Upper lobe of right lung (tissue), 1 donor: ENCODE data around the gene POTEJ. TPM values are rescaled to one million over a fixed set of nuclear protein-coding genes. Genes with fewer than 3 reads are reported as not detected.
"Not testable (repeated sequence)": the region's sequence is repeated elsewhere in the genome, so short reads cannot be mapped to it uniquely, and the experiment has no call there.

Experiments used
- ATAC-seq: fragments of 200-7000 bp; cut with Tn5 transposase; one replicate; pipeline ENCODE4 v1.9.1; 2020; ENCODE audit warnings: mild to moderate bottlenecking, moderate library complexity
- DNase-seq: peaks from one replicate; pipeline ENCODE4 v3.0.0-alpha.2; 2020
- H3K27ac ChIP-seq: fragments of 200-600 bp; one replicate; pipeline ENCODE4 v1.8.0; 2022
- H3K27me3 ChIP-seq: fragments of 200-600 bp; one replicate; pipeline ENCODE4 v1.8.0; 2022; ENCODE audit warnings: mild to moderate bottlenecking
- H3K36me3 ChIP-seq: fragments of 200-600 bp; one replicate; pipeline ENCODE4 v1.8.0; 2022
- H3K4me1 ChIP-seq: fragments of 200-600 bp; one replicate; pipeline ENCODE4 v1.8.0; 2022
- H3K4me3 ChIP-seq: fragments of 200-600 bp; one replicate; pipeline ENCODE4 v1.8.0; 2022; ENCODE audit warnings: mild to moderate bottlenecking
- H3K9me3 ChIP-seq: fragments of 200-600 bp; one replicate; pipeline ENCODE4 v1.8.0; 2022
- intact Hi-C: fragments of 100-400 bp; cut with DNase I; formaldehyde crosslinking; loops from one replicate; pipeline ENCODE4 v1.11.0; 2022
- long read RNA-seq: library from polyadenylated mRNA; unstranded; transcript quantifications from one replicate; pipeline ENCODE4 v2.0.0, GENCODE V29; 2021
- total RNA-seq: library from RNA; stranded (reverse); fragmentation: NEBNext Ultra II Directional; extraction: Animal tissue kit (Norgen Biotek cat#: 25700); gene quantifications from one replicate; pipeline ENCODE4 v1.2.1, GENCODE V29; 2021
- donor health status: DM: no; HTN: yes; CAD: no; lungs with severe emphysema.

Gene POTEJ
- total RNA-seq: not detected
- long read RNA-seq: 0 reads

DNA sequence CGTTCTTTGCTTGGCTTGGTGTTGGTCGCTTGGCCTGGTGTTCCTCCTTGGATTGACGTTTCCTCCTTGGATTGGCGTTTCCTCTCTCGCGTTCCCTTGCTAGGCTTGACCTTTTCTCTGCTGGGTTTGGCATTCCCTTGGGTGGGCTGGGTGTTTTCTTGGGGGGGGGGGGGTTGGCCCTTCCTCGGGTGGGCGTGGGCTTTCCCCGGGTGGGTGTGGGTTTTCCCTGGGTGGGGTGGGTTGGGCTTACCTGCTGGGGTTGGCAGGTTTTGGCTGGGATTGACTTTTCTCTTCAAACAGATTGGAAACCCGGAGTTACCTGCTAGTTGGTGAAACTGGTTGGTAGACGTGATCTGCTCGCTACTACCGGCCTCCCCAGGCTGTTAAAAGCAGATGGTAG is at the start of gene POTEJ:
POTEJ (plus strand) TSS at position 301 of the 400 bp plus-strand sequence; CDS start at position 394, 93 bp downstream.
- H3K4me1 ChIP-seq, H3K4me3 ChIP-seq, H3K27ac ChIP-seq, H3K36me3 ChIP-seq, intact Hi-C loops, H3K9me3 ChIP-seq, H3K27me3 ChIP-seq, ATAC-seq, DNase-seq: not testable (repeated sequence)

DNA sequence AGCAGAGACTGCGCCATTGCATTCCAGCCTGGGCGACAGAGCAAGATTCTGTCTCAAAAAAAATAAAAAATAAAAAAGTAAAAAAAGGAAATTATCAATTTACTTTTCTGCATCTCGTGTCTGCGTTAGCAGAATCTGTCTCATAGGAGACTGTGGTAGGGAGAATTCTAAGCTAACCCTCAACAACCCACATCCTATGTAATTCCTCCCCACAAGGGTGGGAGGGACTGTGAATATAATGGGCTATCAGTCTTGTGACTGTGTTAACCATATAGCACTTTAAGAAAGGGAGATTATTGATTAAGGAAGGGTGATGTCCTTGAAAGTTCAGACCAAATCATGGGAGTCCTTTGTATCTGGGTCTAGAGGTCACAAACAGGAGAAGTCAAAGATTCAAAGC is 45.1 kb upstream of the POTEJ start:
- H3K36me3 ChIP-seq, H3K27ac ChIP-seq, H3K9me3 ChIP-seq, H3K27me3 ChIP-seq, ATAC-seq, DNase-seq, H3K4me1 ChIP-seq, intact Hi-C loops, H3K4me3 ChIP-seq: not testable (repeated sequence)

DNA sequence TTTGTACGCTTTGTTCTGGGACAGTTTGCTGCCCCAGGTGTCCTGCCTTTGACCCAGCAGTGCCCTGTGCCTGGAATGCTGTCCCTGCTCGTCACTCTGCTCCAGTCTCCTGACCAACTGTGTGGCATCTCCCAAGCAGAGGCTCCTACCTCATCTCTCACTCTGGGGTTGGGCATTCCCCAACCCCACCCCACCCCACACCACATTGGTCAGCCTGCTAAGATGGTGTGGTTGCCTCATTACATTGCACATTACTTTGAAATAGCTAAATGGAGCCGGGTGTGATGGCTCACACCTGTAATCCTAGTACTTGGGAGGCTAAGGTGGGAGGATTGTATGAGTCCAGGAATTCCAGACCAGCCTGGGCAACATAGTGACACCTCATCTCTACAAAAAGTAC is 39.3 kb upstream of the POTEJ start:
- H3K27ac ChIP-seq, H3K4me1 ChIP-seq, ATAC-seq, H3K9me3 ChIP-seq, DNase-seq, H3K4me3 ChIP-seq, H3K36me3 ChIP-seq, H3K27me3 ChIP-seq, intact Hi-C loops: not testable (repeated sequence)

DNA sequence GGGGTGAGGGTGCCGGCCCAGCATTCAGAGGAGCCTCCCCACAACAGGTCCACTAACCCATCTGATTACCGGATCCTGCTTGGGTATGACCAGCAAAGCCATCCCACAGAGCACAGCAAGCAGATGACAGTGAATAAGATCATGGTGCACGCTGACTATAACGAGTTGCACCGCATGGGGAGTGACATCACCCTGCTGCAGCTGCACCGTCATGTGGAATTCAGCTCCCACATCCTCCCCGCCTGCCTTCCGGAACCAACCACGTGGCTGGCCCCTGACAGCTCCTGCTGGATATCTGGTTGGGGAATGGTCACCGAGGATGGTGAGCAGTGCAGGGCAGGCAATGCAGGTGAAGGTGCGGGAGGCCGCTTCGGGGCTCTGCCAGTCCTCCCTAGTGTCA is 37.0 kb upstream of the POTEJ start:
- DNase-seq: peak; percentile 13
- intact Hi-C loops, H3K4me3 ChIP-seq, H3K9me3 ChIP-seq, H3K4me1 ChIP-seq, H3K36me3 ChIP-seq, ATAC-seq, H3K27ac ChIP-seq, H3K27me3 ChIP-seq: not testable (repeated sequence)

DNA sequence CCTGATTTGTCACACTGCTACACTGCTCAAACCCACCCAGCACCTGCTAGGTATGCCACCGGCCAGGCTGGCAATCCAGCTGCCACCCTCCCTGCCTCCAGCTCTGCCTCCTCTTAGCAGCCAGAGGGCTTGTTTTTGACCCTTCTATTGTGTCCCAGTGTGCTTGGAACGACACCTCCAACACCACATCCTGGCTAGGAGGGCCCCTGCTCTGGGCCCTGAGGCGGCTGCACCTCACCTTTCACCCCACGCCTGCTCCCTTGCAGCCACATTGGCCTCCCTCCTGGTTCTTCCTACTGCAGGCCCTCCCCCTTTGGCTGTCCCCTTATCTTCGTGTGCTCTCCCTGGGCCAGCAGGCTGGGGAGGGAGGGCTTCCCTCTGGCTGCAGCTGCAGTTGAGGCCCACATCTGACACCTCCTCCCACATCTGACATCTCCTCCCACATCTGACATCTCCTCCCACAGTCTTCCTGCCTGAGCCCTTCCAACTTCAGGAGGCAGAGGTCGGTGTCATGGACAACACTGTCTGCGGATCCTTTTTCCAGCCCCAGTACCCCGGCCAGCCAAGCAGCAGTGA is 34.9 kb upstream of the POTEJ start:
- DNase-seq, H3K36me3 ChIP-seq, H3K4me3 ChIP-seq, H3K9me3 ChIP-seq, H3K27ac ChIP-seq, H3K4me1 ChIP-seq, intact Hi-C loops, H3K27me3 ChIP-seq: not testable (repeated sequence)
- peak; percentile 4 for ATAC-seq

DNA sequence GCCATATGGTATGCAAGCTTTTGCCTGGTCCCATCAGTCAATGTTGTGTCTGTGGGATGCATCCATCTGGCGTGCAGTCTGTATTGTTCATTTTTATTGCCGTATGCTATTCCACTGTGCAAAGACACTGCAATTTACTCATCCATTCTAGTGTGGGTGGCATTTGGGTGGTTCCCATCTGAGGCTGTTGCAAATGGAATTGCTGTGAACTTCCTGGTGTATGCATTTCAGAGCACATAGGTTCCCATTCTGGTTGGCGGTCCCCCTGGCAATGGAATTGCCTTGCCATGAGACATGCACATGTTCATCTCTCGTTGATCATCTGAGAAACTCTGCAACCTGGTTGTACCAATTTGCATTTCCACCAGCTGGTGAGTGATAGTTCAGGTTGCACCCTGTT is 33.7 kb upstream of the POTEJ start:
- H3K27me3 ChIP-seq, H3K4me1 ChIP-seq, ATAC-seq, H3K4me3 ChIP-seq, H3K9me3 ChIP-seq, H3K36me3 ChIP-seq, intact Hi-C loops, H3K27ac ChIP-seq, DNase-seq: not testable (repeated sequence)

DNA sequence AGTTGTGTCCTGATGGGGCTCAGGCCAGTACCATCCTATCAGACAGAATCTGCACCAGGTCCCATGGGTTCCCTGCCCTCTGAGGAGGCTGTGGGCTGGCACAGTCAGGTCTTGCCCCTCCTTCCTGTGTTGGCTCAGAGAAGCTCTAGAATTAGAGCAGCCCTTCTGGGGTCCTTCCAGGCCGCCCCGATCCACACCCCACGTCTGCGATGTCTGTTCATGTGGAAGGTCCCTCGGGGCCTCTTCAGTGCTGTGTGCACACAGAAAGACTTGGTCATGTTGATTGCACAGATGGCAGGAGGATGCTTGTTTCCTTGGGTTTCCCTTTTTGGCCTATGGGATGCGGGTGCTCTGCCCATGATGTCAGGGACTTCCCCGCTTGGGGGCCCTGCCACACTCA is 32.1 kb upstream of the POTEJ start:
- H3K4me1 ChIP-seq, intact Hi-C loops, H3K27ac ChIP-seq, ATAC-seq, H3K9me3 ChIP-seq, H3K4me3 ChIP-seq, H3K36me3 ChIP-seq, H3K27me3 ChIP-seq: not testable (repeated sequence)
- peak; percentile 56 for DNase-seq

DNA sequence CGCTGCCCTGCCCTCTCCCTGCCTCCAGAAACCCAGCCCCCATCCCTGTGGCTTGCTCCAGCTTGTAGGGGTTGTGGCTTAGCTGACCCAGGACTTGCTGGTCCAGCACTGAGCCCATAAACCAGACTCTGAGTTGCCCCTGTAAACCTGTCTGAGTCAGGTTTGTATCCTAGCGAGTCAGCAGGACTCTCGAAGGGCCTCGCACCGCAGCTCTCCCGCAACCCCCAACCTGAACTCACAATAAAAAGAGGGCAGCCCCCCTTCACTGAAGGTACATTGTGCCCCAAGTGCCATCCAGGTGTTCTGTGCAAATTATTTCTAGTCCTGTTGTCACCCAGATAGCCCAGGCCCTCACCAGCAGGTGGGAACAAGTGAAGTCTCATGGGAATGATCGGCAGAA is 29.7 kb upstream of the POTEJ start:
- H3K27me3 ChIP-seq, intact Hi-C loops, H3K4me3 ChIP-seq, H3K36me3 ChIP-seq, H3K4me1 ChIP-seq, ATAC-seq, H3K9me3 ChIP-seq, H3K27ac ChIP-seq: not testable (repeated sequence)
- DNase-seq: peak; percentile 37

DNA sequence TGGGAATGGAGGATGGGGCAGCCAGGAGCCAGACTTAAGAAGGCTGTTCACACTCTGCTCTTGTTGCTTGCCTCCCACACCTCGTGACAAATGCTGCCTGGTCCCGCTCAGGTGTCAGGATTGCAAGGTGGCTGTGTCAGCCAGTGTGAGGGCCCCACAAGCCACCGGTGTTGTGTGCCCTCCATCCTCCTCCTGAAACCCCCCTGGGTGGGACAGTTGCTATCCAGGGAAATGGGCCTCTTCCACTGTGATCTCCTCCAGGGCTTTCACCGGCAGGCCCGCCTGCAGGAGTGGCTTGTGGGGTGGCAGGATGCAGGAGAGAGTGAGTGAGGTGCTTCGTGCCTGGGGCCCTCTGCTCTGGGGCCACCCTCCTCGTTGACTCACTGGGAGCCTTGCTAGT is 28.3 kb upstream of the POTEJ start:
- peak; percentile 12 for DNase-seq
- H3K9me3 ChIP-seq, H3K27ac ChIP-seq, ATAC-seq, H3K4me3 ChIP-seq, H3K4me1 ChIP-seq, intact Hi-C loops, H3K27me3 ChIP-seq, H3K36me3 ChIP-seq: not testable (repeated sequence)

DNA sequence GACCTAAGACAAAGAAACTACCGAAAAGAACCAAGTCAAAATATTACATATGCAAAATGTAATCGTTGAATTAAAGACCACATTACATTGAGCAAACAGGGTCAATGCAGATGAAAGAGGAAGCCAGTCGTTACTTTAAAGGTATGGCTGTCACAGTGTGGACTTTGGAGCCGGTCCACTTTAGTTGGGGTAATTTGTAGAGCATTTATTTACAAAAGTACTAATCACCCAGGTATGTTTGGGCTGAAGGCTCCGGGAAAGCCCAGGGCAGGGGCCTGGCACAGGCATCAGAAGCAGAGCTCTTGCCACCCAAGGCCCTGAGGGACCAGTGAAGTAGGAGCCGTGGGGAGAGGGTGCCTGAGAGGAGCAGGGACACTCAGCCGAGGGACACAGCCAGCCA is 27.7 kb upstream of the POTEJ start:
- H3K4me3 ChIP-seq, H3K27ac ChIP-seq, intact Hi-C loops, DNase-seq, H3K27me3 ChIP-seq, ATAC-seq, H3K36me3 ChIP-seq, H3K4me1 ChIP-seq, H3K9me3 ChIP-seq: not testable (repeated sequence)

DNA sequence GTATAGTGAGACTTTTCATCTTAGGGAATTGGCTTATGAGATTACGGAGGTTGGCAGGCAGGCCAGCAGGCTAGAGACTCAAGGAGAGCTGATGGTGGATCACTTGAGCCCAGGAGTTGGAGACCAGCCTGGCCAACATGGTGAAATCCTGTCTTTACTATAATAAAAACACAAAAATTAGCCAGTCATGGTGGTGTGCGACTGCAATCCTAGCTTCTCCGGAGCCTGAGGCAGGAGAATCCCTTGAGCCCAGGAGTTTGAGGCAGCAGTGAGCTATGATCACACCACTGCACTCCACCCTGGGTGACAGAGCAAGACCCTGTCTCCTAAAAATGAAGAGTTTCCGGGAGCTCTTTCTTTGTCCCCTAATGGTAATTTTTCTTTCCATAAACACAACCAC is 26.5 kb upstream of the POTEJ start:
- H3K9me3 ChIP-seq, ATAC-seq, H3K27ac ChIP-seq, H3K4me1 ChIP-seq, intact Hi-C loops, H3K36me3 ChIP-seq, H3K4me3 ChIP-seq, H3K27me3 ChIP-seq: not testable (repeated sequence)
- peak; percentile 7 for DNase-seq

DNA sequence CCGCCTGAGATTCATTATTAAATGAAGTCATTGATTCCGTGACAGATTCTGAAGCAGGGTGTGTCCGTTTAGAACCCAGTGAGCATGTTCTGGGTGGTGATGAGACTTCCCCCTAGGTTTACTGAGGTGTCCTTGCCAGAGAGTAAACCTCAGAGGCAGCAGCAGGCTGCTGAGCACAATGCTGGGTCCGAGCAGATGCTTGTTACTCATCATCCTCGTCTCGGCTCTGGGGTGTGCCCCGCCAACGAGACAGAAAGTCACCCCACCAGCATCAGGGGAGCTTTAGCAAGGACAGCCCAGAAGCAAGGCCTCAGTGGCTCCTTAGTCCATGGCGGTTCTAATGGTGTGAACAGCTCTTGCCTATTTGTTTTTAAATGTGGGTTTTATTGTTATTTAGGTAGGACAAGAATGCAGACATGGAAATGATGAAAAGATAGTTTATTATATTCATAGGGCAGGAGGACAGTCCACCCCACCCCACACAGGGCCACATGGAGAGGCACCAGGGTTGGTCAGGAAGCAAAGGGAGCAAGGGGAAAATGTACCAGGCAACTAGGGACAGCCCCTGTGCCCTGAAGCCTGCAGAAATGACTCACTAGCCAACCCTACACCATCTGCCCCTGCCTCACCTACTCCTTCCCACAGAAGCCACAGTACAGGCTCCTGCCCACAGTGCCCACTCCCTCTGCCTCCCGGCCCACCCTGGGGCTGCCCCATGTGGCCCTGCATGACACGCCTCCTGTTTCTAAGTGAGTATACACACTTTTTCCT is 22.4 kb upstream of the POTEJ start:
- DNase-seq: peak; percentile 19
- H3K27ac ChIP-seq, H3K4me3 ChIP-seq, H3K27me3 ChIP-seq, H3K9me3 ChIP-seq, intact Hi-C loops, H3K4me1 ChIP-seq, H3K36me3 ChIP-seq, ATAC-seq: not testable (repeated sequence)

DNA sequence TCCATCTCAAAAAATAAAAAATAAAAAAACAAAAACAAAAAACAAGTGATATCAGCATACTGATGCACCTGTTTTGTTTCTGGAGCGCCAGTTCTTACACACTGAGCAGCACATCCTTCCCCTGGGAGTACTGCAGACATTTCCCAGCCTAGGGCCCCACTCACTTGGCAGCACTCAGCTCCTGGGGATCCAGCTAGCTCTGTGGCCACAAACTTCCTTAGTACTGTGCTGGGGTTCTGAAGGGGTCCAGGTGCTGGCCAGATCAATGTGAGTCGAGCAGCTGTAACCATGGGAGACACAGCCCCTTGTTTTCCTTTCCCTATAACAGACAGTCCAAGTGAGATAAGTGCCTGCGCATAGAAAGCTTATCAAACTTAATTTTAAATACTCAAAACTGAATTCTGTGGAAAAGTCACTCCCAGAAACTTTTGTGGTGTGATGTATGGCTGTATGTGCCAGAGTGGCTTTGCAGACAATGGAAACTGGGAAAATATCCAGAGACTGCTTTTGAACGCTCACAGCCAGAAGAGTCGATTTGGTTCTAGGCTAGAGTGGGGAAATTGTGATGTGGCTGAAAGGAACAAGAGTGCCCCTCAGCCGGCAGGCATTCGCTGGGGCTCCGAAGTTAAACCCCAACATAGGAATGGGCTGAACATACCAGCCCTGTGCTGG is 20.9 kb upstream of the POTEJ start:
- H3K9me3 ChIP-seq, H3K4me3 ChIP-seq, H3K27me3 ChIP-seq, H3K4me1 ChIP-seq, DNase-seq, H3K36me3 ChIP-seq, H3K27ac ChIP-seq, ATAC-seq, intact Hi-C loops: not testable (repeated sequence)

DNA sequence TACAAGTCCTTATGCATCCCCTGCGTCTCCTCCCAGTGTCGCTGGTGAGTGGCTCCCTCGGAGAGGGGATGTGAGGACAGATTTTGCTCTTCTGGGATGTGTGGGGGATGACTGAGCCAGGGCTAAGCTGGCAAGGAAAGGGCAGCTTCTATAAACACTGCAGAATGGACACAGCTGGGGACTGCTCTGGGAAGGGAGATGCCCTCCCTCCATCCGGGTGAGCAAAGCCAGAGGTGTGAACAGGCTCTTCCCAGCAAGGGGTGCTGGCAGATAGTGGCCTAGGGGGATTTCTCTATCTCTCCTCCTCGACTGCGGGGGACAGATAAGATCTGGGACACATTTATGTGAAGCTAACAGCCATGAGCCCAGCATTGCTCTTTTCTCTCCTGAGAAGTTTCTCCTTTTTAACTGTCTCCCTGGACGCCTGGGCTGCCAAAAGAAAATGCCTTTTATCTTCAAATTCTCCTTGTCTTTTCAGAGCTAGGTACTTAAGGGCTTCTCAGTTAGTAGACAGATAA is 20.3 kb upstream of the POTEJ start:
- ATAC-seq (peak; percentile 9), DNase-seq (peak; percentile 40)
- H3K9me3 ChIP-seq, H3K4me3 ChIP-seq, H3K27me3 ChIP-seq, H3K36me3 ChIP-seq, intact Hi-C loops, H3K4me1 ChIP-seq, H3K27ac ChIP-seq: not testable (repeated sequence)
